Breast epithelium (tissue), 3 donors: ENCODE results near the gene FBN3.

ENCODE experiments used
- CTCF ChIP-seq, 3 donors: fragments of 450-650 bp; IDR thresholded peaks; one replicate each; pipeline ENCODE4 v1.5.1; 2016 to 2017; ENCODE audit warnings: antibody characterized with exemption in 3 of 3, mild to moderate bottlenecking in 3 of 3, moderate library complexity in 3 of 3
- POLR2A ChIP-seq: fragments of 450-650 bp; IDR thresholded peaks from one replicate; pipeline ENCODE4 v1.6.1; 2016; ENCODE audit warnings: antibody characterized with exemption, mild to moderate bottlenecking, moderate library complexity
- POLR2AphosphoS5 ChIP-seq, 3 donors: sonication (generic); formaldehyde crosslinking; IDR thresholded peaks; one replicate each; pipeline ENCODE4 v1.6.1; 2017; ENCODE audit warnings: antibody characterized with exemption in 3 of 3

- TF ChIP-seq CTCF (IDR thresholded peaks at IDR 0.05) (no peak), POLR2A (no peak), POLR2AphosphoS5 (IDR thresholded peaks at IDR 0.05) (no peak)
Observed at GRCh38 chr19:8151767-8152035, 2.3 kb upstream of the FBN3 start.
